ENCODE results near the gene DNM1. TPM values are rescaled to one million over a fixed set of nuclear protein-coding genes. Genes with fewer than 3 reads are reported as not detected.

The DNM1 gene
- total and polyA plus RNA-seq, 4 donors = 0.29 to 5.9 (median 1.1) TPM

DNA sequence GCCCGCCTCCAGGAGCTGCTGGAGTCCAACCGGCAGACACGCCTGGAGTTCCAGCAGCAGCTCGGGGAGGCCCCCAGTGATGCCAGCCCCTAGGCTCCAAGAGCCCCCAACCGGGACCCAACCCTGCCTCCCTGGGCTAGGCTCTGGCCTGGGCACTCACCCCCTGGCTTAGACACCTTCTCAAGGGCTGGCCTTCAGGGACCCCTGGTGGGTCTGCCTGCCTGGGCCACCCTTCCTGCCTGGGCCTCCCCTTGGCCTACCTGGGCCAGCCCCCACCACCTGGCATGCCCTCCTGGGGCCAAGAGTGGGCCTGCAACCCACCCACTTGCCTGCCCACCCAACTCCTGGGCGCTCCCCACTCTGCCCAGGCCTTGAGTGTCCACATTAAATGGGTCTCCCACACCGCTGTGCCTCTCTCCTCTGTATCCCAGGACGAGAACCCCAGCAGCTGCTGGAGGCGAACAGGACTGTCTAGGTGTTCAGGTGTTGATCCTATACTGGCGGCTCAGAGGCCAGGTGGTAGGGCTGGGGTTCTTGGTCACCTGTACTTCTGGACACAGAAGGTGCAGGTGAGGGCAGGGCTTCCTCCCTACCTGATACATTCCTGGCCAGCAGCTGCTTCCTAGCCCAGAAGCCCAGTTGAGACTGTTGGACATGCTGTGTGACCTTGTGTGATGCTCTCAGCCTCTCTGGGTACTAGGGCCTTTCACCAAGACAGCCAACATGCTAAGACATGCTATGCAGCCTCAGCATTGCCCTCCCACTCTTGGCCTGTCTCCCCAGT lies 39.5 kb upstream of the DNM1 start:
- H3K4me1 ChIP-seq (ENCODE audit: control insufficient read depth in 4 of 4, insufficient read depth in 4 of 4, low read length in 3 of 4) = peaks cover 3 to 16% (median 7%) of the 10 kb centered on the region in 4 donors
- peaks cover 7 to 36% (median 23%) of the 10 kb centered on the region in 4 donors for H3K36me3 ChIP-seq (ENCODE audit: control insufficient read depth in 4 of 4, insufficient read depth in 3 of 4, low read depth in 1 of 4, low read length in 3 of 4)
- no peak for DNase-seq (ENCODE audit: low spot score)
- TF ChIP-seq RAD21 (IDR thresholded peaks at IDR 0.05) = no peak
- no peak for TF ChIP-seq SP1 (IDR thresholded peaks at IDR 0.05)
- TF ChIP-seq EGR1 (IDR thresholded peaks at IDR 0.05; ENCODE audit: low read depth in 2 of 2) = no peak
- TF ChIP-seq JUND (IDR thresholded peaks at IDR 0.05) = no peak
- TF ChIP-seq, protein P1, sequence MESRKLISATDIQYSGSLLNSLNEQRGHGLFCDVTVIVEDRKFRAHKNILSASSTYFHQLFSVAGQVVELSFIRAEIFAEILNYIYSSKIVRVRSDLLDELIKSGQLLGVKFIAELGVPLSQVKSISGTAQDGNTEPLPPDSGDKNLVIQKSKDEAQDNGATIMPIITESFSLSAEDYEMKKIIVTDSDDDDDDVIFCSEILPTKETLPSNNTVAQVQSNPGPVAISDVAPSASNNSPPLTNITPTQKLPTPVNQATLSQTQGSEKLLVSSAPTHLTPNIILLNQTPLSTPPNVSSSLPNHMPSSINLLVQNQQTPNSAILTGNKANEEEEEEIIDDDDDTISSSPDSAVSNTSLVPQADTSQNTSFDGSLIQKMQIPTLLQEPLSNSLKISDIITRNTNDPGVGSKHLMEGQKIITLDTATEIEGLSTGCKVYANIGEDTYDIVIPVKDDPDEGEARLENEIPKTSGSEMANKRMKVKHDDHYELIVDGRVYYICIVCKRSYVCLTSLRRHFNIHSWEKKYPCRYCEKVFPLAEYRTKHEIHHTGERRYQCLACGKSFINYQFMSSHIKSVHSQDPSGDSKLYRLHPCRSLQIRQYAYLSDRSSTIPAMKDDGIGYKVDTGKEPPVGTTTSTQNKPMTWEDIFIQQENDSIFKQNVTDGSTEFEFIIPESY (IDR thresholded peaks at IDR 0.05) = no peak
- TF ChIP-seq HNF4A (conservative IDR thresholded peaks at IDR 0.05) = no peak
- TF ChIP-seq HNF4G (IDR thresholded peaks at IDR 0.05) = no peak
- TF ChIP-seq, protein P2, sequence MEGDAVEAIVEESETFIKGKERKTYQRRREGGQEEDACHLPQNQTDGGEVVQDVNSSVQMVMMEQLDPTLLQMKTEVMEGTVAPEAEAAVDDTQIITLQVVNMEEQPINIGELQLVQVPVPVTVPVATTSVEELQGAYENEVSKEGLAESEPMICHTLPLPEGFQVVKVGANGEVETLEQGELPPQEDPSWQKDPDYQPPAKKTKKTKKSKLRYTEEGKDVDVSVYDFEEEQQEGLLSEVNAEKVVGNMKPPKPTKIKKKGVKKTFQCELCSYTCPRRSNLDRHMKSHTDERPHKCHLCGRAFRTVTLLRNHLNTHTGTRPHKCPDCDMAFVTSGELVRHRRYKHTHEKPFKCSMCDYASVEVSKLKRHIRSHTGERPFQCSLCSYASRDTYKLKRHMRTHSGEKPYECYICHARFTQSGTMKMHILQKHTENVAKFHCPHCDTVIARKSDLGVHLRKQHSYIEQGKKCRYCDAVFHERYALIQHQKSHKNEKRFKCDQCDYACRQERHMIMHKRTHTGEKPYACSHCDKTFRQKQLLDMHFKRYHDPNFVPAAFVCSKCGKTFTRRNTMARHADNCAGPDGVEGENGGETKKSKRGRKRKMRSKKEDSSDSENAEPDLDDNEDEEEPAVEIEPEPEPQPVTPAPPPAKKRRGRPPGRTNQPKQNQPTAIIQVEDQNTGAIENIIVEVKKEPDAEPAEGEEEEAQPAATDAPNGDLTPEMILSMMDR (IDR thresholded peaks at IDR 0.05; ENCODE audit: low read depth, low read length, missing input control) = no peak
- no peak for TF ChIP-seq RXRA (IDR thresholded peaks at IDR 0.05)
- TF ChIP-seq, protein P3, sequence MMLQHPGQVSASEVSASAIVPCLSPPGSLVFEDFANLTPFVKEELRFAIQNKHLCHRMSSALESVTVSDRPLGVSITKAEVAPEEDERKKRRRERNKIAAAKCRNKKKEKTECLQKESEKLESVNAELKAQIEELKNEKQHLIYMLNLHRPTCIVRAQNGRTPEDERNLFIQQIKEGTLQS (IDR thresholded peaks at IDR 0.05) = no peak
- 97% methylated on average over 10 of the region's 10 CpGs for WGBS
- no peak overlapping the region for H3K4me3 ChIP-seq (ENCODE audit: low read depth in 1 of 3, low read length in 3 of 3)
- H3K9me3 ChIP-seq (ENCODE audit: control insufficient read depth in 4 of 4, low read length in 3 of 4) = no peaks in the 10 kb centered on the region
- H3K9ac ChIP-seq (ENCODE audit: low read depth in 1 of 2, low read length in 2 of 2) = no peak overlapping the region
- H3K27ac ChIP-seq (ENCODE audit: low read depth in 1 of 2, low read length in 2 of 2) = no peak overlapping the region
- no peaks in the 10 kb centered on the region for H3K27me3 ChIP-seq (ENCODE audit: control insufficient read depth in 4 of 4, insufficient read depth in 4 of 4, low read length in 3 of 4)

DNA sequence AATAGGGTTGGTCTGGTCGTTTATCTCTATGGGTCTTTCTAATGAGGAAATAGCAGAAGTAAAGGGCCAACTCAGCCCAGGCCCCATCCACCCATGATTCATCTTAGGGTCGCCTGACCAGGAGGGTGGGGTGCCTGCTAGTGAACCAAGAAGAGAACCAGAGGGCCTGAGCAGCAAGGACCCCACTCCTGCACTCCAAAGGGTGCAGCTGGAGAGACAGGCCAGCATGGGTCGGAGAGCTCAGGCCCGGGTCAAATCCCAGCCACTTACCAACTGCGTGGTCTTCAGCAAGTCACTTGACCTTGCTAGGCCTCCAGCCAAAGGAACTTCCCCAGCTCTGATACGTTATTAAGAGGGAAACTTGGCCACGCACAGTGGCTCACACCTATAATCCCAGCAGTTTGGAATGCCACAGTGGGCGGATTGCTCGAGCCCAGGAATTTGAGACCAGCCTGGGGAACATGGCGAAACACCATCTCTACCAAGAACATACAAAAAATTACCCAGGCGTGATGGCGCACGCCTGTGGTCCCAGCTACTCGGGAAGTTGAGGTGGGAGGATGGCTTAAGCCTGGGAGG lies 38.8 kb upstream of the DNM1 start:
- peaks cover 12 to 43% (median 28%) of the 10 kb centered on the region in 4 donors for H3K36me3 ChIP-seq (ENCODE audit: control insufficient read depth in 4 of 4, insufficient read depth in 3 of 4, low read depth in 1 of 4, low read length in 3 of 4)
- peaks cover 3 to 14% (median 7%) of the 10 kb centered on the region in 4 donors for H3K4me1 ChIP-seq (ENCODE audit: control insufficient read depth in 4 of 4, insufficient read depth in 4 of 4, low read length in 3 of 4)
- H3K4me3 ChIP-seq (ENCODE audit: low read depth in 1 of 3, low read length in 3 of 3) = no peak overlapping the region
- H3K9ac ChIP-seq (ENCODE audit: low read depth in 1 of 2, low read length in 2 of 2) = no peak overlapping the region
- no peaks in the 10 kb centered on the region for H3K27me3 ChIP-seq (ENCODE audit: control insufficient read depth in 4 of 4, insufficient read depth in 4 of 4, low read length in 3 of 4)
- no peaks in the 10 kb centered on the region for H3K9me3 ChIP-seq (ENCODE audit: control insufficient read depth in 4 of 4, low read length in 3 of 4)
- no peak overlapping the region for H3K27ac ChIP-seq (ENCODE audit: low read depth in 1 of 2, low read length in 2 of 2)
- no peak for DNase-seq (ENCODE audit: low spot score)
- 82% methylated on average over 14 of the region's 14 CpGs for WGBS
- TF ChIP-seq, protein P2 (IDR thresholded peaks at IDR 0.05; ENCODE audit: low read depth, low read length, missing input control) = no peak
- TF ChIP-seq RXRA (IDR thresholded peaks at IDR 0.05) (no peak), HNF4A (conservative IDR thresholded peaks at IDR 0.05) (no peak), FOXA1 (IDR thresholded peaks at IDR 0.05) (no peak), GABPA (IDR thresholded peaks at IDR 0.05 in 1 of 2, conservative IDR thresholded peaks at IDR 0.05 in 1 of 2) (no peak), EGR1 (IDR thresholded peaks at IDR 0.05; ENCODE audit: low read depth in 2 of 2) (no peak), YY1 (IDR thresholded peaks at IDR 0.05) (no peak), HNF4G (IDR thresholded peaks at IDR 0.05) (no peak), JUND (IDR thresholded peaks at IDR 0.05) (no peak), SP1 (IDR thresholded peaks at IDR 0.05) (no peak), FOXA2 (IDR thresholded peaks at IDR 0.05) (no peak), TAF1 (conservative IDR thresholded peaks at IDR 0.05) (no peak), RAD21 (IDR thresholded peaks at IDR 0.05) (no peak)
- TF ChIP-seq, protein P1 (IDR thresholded peaks at IDR 0.05) = no peak
- TF ChIP-seq, protein P4, sequence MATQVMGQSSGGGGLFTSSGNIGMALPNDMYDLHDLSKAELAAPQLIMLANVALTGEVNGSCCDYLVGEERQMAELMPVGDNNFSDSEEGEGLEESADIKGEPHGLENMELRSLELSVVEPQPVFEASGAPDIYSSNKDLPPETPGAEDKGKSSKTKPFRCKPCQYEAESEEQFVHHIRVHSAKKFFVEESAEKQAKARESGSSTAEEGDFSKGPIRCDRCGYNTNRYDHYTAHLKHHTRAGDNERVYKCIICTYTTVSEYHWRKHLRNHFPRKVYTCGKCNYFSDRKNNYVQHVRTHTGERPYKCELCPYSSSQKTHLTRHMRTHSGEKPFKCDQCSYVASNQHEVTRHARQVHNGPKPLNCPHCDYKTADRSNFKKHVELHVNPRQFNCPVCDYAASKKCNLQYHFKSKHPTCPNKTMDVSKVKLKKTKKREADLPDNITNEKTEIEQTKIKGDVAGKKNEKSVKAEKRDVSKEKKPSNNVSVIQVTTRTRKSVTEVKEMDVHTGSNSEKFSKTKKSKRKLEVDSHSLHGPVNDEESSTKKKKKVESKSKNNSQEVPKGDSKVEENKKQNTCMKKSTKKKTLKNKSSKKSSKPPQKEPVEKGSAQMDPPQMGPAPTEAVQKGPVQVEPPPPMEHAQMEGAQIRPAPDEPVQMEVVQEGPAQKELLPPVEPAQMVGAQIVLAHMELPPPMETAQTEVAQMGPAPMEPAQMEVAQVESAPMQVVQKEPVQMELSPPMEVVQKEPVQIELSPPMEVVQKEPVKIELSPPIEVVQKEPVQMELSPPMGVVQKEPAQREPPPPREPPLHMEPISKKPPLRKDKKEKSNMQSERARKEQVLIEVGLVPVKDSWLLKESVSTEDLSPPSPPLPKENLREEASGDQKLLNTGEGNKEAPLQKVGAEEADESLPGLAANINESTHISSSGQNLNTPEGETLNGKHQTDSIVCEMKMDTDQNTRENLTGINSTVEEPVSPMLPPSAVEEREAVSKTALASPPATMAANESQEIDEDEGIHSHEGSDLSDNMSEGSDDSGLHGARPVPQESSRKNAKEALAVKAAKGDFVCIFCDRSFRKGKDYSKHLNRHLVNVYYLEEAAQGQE (IDR thresholded peaks at IDR 0.05) = no peak
- TF ChIP-seq, protein P3 (IDR thresholded peaks at IDR 0.05) = no peak

Data from liver (tissue), 9 donors.